ENCODE data around the gene RPS5. TPM values are rescaled to one million over a fixed set of nuclear protein-coding genes. Genes with fewer than 3 reads are reported as not detected.
A peak's percentile ranks its signal among the peaks of the same experiment; 100 is the strongest.

Gene RPS5
- total RNA-seq, 1 donor from 2014 or later: 634 TPM

DNA sequence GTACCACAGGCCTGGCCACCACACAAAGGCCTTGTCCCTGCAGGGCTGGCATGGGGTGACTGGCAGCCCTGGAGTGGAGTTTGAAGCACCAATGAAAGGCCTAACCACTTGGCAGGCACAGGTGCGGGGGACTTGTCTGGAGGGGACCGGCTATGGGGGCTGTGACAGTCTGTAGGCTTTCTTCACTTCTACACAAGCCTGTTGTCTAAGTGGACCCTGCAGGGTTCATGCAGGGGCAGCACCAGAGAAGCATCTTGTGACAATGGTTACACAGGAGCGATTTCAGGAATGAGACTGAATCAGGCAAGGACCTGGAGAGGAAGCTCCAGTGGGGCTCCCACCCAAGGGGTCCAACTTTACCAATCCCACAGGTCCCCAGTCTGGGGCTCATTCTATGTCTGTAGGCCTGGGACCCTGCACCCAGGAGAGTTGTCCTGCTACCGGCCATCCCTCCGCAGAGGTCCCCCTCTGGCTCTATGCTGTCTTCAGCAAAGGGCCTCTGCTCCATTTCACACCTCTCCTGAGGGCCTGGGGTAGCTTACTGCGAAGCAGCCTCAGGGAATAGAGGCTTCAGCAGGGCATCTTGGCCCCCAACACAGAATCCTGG is 4.0 kb upstream of the RPS5 start:
- Mint-ChIP-seq H3K36me3 (ENCODE audit: low read depth) (peaks cover 3% of the 10 kb centered on the region), H3K4me3 (ENCODE audit: unreplicated experiment) (no peak overlapping the region), H3K27me3 (ENCODE audit: low read depth) (no peaks in the 10 kb centered on the region), H3K27ac (ENCODE audit: unreplicated experiment) (no peak overlapping the region), H3K9me3 (ENCODE audit: low read depth) (no peaks in the 10 kb centered on the region), H3K4me1 (ENCODE audit: low read depth) (peaks cover 42% of the 10 kb centered on the region)
- DNase-seq (ENCODE audit: low spot score): no peak
- TF ChIP-seq, protein P1, sequence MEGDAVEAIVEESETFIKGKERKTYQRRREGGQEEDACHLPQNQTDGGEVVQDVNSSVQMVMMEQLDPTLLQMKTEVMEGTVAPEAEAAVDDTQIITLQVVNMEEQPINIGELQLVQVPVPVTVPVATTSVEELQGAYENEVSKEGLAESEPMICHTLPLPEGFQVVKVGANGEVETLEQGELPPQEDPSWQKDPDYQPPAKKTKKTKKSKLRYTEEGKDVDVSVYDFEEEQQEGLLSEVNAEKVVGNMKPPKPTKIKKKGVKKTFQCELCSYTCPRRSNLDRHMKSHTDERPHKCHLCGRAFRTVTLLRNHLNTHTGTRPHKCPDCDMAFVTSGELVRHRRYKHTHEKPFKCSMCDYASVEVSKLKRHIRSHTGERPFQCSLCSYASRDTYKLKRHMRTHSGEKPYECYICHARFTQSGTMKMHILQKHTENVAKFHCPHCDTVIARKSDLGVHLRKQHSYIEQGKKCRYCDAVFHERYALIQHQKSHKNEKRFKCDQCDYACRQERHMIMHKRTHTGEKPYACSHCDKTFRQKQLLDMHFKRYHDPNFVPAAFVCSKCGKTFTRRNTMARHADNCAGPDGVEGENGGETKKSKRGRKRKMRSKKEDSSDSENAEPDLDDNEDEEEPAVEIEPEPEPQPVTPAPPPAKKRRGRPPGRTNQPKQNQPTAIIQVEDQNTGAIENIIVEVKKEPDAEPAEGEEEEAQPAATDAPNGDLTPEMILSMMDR (IDR thresholded peaks at IDR 0.05): no peak

DNA sequence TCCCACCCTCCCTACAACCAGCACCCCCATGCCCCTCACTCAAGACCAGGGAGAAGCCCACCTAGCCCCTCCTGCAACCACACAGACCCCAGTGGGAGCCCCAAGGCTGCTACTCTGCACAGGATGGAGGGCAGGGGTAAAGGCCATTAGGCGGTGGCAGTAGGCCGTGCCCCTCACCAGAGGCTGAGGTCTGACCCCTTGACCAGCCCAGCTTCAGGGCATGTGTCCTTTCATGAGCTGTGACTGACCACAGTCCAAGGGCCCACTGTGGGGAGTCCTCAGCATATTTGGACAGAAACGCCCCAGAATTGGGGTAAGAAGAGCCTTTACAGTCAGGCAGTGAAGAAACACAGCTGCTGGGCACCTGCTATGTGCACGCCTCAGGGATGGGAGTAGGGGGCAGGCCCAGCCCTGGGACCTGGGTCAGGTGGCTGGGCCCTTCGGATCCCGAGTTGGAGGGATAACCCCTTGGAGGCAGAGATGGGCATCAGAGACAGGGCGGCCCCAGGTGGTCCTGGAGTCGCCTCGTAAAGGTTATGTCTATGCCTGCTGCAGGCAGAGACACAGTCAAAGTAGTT is 1.7 kb upstream of the RPS5 start:
- Mint-ChIP-seq H3K27me3 (ENCODE audit: low read depth) (no peaks in the 10 kb centered on the region), H3K4me1 (ENCODE audit: low read depth) (peaks cover 44% of the 10 kb centered on the region), H3K36me3 (ENCODE audit: low read depth) (peaks cover 9% of the 10 kb centered on the region), H3K9me3 (ENCODE audit: low read depth) (no peaks in the 10 kb centered on the region), H3K4me3 (ENCODE audit: unreplicated experiment) (peak overlapping the region; percentile 95), H3K27ac (ENCODE audit: unreplicated experiment) (peak overlapping the region; percentile 97)
- no peak for DNase-seq (ENCODE audit: low spot score)
- TF ChIP-seq, protein P1 (IDR thresholded peaks at IDR 0.05): no peak

DNA sequence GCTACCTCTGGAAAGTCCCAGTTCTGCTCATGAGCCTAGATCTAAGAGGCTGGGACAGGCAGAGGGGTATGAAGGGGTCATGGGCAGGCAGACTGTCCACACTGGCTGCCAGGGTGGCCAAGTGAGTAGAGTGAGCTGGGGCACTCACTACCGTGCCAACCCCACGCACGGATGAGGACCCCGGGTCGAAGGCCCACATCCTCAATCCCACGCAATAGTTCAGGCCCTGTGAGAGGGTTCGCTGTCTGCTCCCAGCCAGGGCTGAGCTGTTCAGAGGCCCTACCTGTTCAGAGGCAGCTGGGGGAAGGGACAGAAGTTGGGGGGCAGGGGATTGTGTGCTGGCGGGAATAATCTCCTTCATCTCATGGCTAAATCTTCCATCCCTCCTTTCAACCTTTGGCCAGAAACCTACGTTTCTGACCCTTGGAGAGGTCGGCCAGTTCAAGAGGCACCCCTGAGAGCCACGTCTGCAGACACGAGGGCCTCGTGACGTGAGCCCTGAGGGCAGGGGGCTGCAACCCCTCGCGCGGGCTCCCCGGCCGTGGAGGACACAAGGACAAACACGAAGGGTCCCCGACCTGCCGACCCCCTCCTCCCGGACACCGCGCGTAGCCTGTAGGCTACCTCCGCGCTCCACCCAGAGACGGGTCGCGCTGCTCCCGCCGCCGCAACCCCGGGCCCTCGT is 1.0 kb upstream of the RPS5 start:
- Mint-ChIP-seq H3K4me1 (ENCODE audit: low read depth) (peaks cover 44% of the 10 kb centered on the region), H3K36me3 (ENCODE audit: low read depth) (peaks cover 13% of the 10 kb centered on the region), H3K27me3 (ENCODE audit: low read depth) (no peaks in the 10 kb centered on the region), H3K9me3 (ENCODE audit: low read depth) (no peaks in the 10 kb centered on the region), H3K27ac (ENCODE audit: unreplicated experiment) (peak overlapping the region; percentile 97), H3K4me3 (ENCODE audit: unreplicated experiment) (peak overlapping the region; percentile 95)
- TF ChIP-seq, protein P1 (IDR thresholded peaks at IDR 0.05): no peak
- DNase-seq (ENCODE audit: low spot score): no peak

DNA sequence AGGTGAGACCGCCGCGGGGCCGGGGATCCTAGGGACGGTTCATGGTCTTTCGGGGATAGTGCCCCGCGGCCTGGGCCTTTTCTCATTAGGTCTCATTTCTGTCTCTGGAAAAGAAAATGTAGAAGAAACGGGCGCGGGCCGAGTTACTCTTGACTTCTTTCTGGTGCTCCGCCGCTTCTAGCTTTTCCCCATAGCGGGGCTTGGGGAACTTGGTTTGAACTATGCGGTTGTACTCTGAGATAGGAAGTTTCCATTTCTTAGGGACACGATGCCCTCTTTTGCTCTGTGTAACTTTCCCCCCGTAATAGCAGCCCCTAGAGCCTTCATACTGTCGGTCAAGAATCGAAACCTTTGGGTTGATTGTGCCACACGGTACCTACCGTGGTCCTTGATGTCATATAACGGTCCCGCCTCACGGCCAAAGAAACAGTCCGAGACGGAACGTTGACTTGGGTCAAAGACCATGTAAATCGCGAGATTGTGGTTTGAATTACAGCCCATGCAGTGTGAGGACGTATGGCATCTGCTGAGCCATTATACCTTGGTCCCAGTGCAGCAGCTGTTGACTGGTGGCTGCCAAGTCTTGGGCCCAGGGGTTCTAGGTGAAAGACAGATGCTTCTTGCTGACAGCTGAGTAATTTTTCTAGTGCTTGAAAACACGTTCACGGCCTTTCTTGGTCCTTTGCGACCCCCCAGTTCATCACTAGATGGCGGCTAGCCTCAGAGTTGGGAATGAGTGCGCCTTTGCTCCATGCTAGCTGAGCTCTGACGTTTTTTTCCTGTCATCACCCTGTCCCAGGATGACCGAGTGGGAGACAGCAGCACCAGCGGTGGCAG is 487 bp downstream of the RPS5 start:
- Mint-ChIP-seq H3K27me3 (ENCODE audit: low read depth) (no peaks in the 10 kb centered on the region), H3K9me3 (ENCODE audit: low read depth) (no peaks in the 10 kb centered on the region), H3K27ac (ENCODE audit: unreplicated experiment) (peak overlapping the region; percentile 97), H3K36me3 (ENCODE audit: low read depth) (peaks cover 14% of the 10 kb centered on the region), H3K4me3 (ENCODE audit: unreplicated experiment) (peak overlapping the region; percentile 95), H3K4me1 (ENCODE audit: low read depth) (peaks cover 33% of the 10 kb centered on the region)
- TF ChIP-seq, protein P1 (IDR thresholded peaks at IDR 0.05): peak; percentile 7
- peak; percentile 38 for DNase-seq (ENCODE audit: low spot score)

DNA sequence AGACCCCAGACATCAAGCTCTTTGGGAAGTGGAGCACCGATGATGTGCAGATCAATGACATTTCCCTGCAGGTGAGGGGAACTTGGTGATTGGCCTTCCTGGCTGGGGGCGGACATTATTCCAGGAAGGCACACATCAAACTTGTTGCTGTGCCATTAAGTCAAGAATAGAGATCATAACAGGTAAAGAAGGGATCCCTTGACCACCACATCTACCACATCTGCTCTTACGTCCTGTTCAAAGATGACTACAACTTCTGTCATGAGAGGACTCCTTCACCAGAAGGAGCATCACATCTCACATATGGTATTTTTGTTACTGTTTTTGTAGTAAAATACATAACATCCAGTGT is 1.1 kb downstream of the RPS5 start:
- TF ChIP-seq, protein P1 (IDR thresholded peaks at IDR 0.05): no peak
- Mint-ChIP-seq H3K9me3 (ENCODE audit: low read depth) (no peaks in the 10 kb centered on the region), H3K27me3 (ENCODE audit: low read depth) (no peaks in the 10 kb centered on the region), H3K36me3 (ENCODE audit: low read depth) (peaks cover 18% of the 10 kb centered on the region), H3K27ac (ENCODE audit: unreplicated experiment) (peak overlapping the region; percentile 97), H3K4me1 (ENCODE audit: low read depth) (peaks cover 33% of the 10 kb centered on the region), H3K4me3 (ENCODE audit: unreplicated experiment) (peak overlapping the region; percentile 95)
- DNase-seq (ENCODE audit: low spot score): no peak

Data from chondrocyte (in vitro differentiated cells).